ENCODE measurements around the gene PDGFC.

Gene PDGFC

DNA sequence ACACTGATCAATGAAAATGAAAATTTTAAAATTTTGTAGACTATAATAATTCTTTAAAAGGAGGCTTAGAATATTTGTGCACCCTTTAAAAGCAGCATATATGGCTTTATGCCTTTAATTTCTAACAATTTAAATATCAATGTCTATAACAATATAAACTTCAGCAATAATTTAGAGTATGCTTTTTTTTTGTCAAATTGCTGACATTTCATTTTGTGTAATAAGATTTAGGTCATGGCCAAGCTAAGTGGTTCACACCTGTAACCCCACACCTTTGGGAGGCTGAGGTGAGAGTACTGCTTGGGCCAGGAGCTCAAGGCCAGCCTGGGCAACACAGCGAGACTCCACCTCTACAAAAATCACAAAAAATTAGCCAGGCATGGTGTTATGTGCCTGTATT is 86.2 kb downstream of the PDGFC start:
- TF ChIP-seq CTCF (IDR thresholded peaks at IDR 0.05; ENCODE audit: low read length) (no peak), EZH2 (IDR thresholded peaks at IDR 0.05; ENCODE audit: borderline replicate concordance, low read length) (no peak)
- no peaks in the 10 kb centered on the region for H3F3A ChIP-seq (ENCODE audit: insufficient read depth, low read length)
- H3K9me2 ChIP-seq (ENCODE audit: low read depth, low read length), result no peaks in the 10 kb centered on the region
- no peaks in the 10 kb centered on the region for H4K20me1 ChIP-seq (ENCODE audit: insufficient read depth, low read length)
- H3K9ac ChIP-seq (ENCODE audit: low read length), result no peak overlapping the region
- no peak overlapping the region for H2AFZ ChIP-seq (ENCODE audit: low read length)
- H3K27ac ChIP-seq (ENCODE audit: low read depth, low read length, poor library complexity, severe bottlenecking), result no peak overlapping the region
- no peaks in the 10 kb centered on the region for H3K36me3 ChIP-seq (ENCODE audit: insufficient read depth, low read length)
- no peaks in the 10 kb centered on the region for H3K4me1 ChIP-seq (ENCODE audit: insufficient read depth, low read length, severe bottlenecking)
- H3K79me2 ChIP-seq (ENCODE audit: insufficient read depth, low read length), result no peaks in the 10 kb centered on the region
- no peak overlapping the region for H3K4me2 ChIP-seq (ENCODE audit: low read length)
- no peaks in the 10 kb centered on the region for H3K9me3 ChIP-seq (ENCODE audit: low read length)
- H3K27me3 ChIP-seq (ENCODE audit: insufficient read depth, low read length), result no peaks in the 10 kb centered on the region
- no peak overlapping the region for H3K4me3 ChIP-seq (ENCODE audit: low read depth, low read length, poor library complexity, severe bottlenecking)

DNA sequence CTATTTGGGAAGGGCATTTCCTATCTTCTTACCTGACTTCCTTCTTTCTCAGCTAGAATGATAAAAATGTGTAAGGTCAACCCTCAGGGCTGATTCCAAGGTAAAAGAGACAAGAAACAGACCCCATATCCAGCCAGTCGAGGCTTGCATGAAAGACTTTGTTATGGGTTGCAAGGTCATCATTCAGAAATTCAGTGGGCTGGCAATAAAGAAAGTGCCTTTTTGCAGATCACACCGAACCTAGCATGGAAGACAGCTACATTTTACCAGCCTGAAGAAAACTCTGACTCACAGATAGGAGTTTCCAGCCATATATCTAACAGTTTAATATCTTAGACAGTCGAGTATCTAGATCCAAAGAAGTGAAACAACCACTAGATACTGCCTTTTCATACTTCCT is 87.4 kb downstream of the PDGFC start:
- H3K4me1 ChIP-seq (ENCODE audit: insufficient read depth, low read length, severe bottlenecking), result no peaks in the 10 kb centered on the region
- no peaks in the 10 kb centered on the region for H3K79me2 ChIP-seq (ENCODE audit: insufficient read depth, low read length)
- H3K36me3 ChIP-seq (ENCODE audit: insufficient read depth, low read length), result no peaks in the 10 kb centered on the region
- TF ChIP-seq CTCF (IDR thresholded peaks at IDR 0.05; ENCODE audit: low read length), result no peak
- H3F3A ChIP-seq (ENCODE audit: insufficient read depth, low read length), result no peaks in the 10 kb centered on the region
- no peaks in the 10 kb centered on the region for H3K9me3 ChIP-seq (ENCODE audit: low read length)
- H3K4me2 ChIP-seq (ENCODE audit: low read length), result no peak overlapping the region
- H3K9ac ChIP-seq (ENCODE audit: low read length), result no peak overlapping the region
- no peaks in the 10 kb centered on the region for H3K27me3 ChIP-seq (ENCODE audit: insufficient read depth, low read length)
- no peaks in the 10 kb centered on the region for H4K20me1 ChIP-seq (ENCODE audit: insufficient read depth, low read length)
- no peak overlapping the region for H2AFZ ChIP-seq (ENCODE audit: low read length)
- H3K27ac ChIP-seq (ENCODE audit: low read depth, low read length, poor library complexity, severe bottlenecking), result no peak overlapping the region
- H3K9me2 ChIP-seq (ENCODE audit: low read depth, low read length), result no peaks in the 10 kb centered on the region
- H3K4me3 ChIP-seq (ENCODE audit: low read depth, low read length, poor library complexity, severe bottlenecking), result no peak overlapping the region

GRCh38 chr4:156875704-156876103 is 95.9 kb downstream of the PDGFC start:
- H3K9me2 ChIP-seq (ENCODE audit: low read depth, low read length), result no peaks in the 10 kb centered on the region
- H3K36me3 ChIP-seq (ENCODE audit: insufficient read depth, low read length), result no peaks in the 10 kb centered on the region
- H3K9ac ChIP-seq (ENCODE audit: low read length), result no peak overlapping the region
- no peak overlapping the region for H3K4me2 ChIP-seq (ENCODE audit: low read length)
- TF ChIP-seq CTCF (IDR thresholded peaks at IDR 0.05; ENCODE audit: low read length) (no peak), EZH2 (IDR thresholded peaks at IDR 0.05; ENCODE audit: borderline replicate concordance, low read length) (no peak)
- H3K9me3 ChIP-seq (ENCODE audit: low read length), result no peaks in the 10 kb centered on the region
- no peaks in the 10 kb centered on the region for H3K4me1 ChIP-seq (ENCODE audit: insufficient read depth, low read length, severe bottlenecking)
- H3F3A ChIP-seq (ENCODE audit: insufficient read depth, low read length), result no peaks in the 10 kb centered on the region
- no peak overlapping the region for H3K27ac ChIP-seq (ENCODE audit: low read depth, low read length, poor library complexity, severe bottlenecking)
- H3K27me3 ChIP-seq (ENCODE audit: insufficient read depth, low read length), result no peaks in the 10 kb centered on the region
- no peak overlapping the region for H2AFZ ChIP-seq (ENCODE audit: low read length)
- no peak overlapping the region for H3K4me3 ChIP-seq (ENCODE audit: low read depth, low read length, poor library complexity, severe bottlenecking)
- no peaks in the 10 kb centered on the region for H3K79me2 ChIP-seq (ENCODE audit: insufficient read depth, low read length)
- H4K20me1 ChIP-seq (ENCODE audit: insufficient read depth, low read length), result no peaks in the 10 kb centered on the region

Data from OCI-LY1 (cell line).